ENCODE data around the gene ATRNL1. TPM values are rescaled to one million over a fixed set of nuclear protein-coding genes. Genes with fewer than 3 reads are reported as not detected.

Gene ATRNL1
- total and polyA plus RNA-seq, 2 of the 8 experiments (the other 6 are each of a cell fraction or from before 2014, with no cell fraction given), result 5.1 to 17.6 TPM

- Histone ChIP-seq H4K8ac (ENCODE audit: extremely low read depth, insufficient read depth, low read length) (no peak overlapping the region), H3K18ac (ENCODE audit: extremely low read depth, low read length) (no peak overlapping the region), H2BK12ac (ENCODE audit: low read depth, low read length) (no peak overlapping the region), H3K79me1 (ENCODE audit: low read depth, low read length) (no peaks in the 10 kb centered on the region), H3K79me2 (ENCODE audit: control insufficient read depth in 1 of 2, insufficient read depth in 2 of 2, low read length in 2 of 2) (no peaks in the 10 kb centered on the region), H2AK5ac (ENCODE audit: low read depth, low read length) (no peak overlapping the region), H4K91ac (replicated peaks; ENCODE audit: insufficient read length, low read length) (no peak overlapping the region), H3K27ac (ENCODE audit: low read depth, low read length) (no peak overlapping the region), H2AFZ (ENCODE audit: low read length) (no peak overlapping the region), H3K4ac (replicated peaks; ENCODE audit: insufficient read length, low read depth, low read length) (no peak overlapping the region), H4K20me1 (replicated peaks in 1 of 2; ENCODE audit: control insufficient read depth in 1 of 2, insufficient read depth in 2 of 2, low read length in 2 of 2) (no peaks in the 10 kb centered on the region), H3K9me3 (ENCODE audit: insufficient read depth in 2 of 2, low read depth in 1 of 2, low read length in 1 of 2) (0 out of 4 replicates have a peak, but pooled peaks cover 0 to 1% of the 10 kb centered on the region in 2 experiments), H3K56ac (replicated peaks; ENCODE audit: insufficient read length, low read depth, low read length) (no peak overlapping the region), H3K14ac (ENCODE audit: insufficient read length) (no peak overlapping the region), H4K5ac (ENCODE audit: insufficient read length, low read depth, low read length) (no peak overlapping the region), H2BK5ac (ENCODE audit: low read depth, low read length) (no peak overlapping the region), H3K9ac (replicated peaks in 1 of 4; ENCODE audit: extremely low read depth in 1 of 4, low read depth in 3 of 4, low read length in 3 of 4) (no peak overlapping the region), H3K4me2 (ENCODE audit: insufficient read depth in 1 of 2, low read depth in 2 of 2, low read length in 2 of 2) (no peak overlapping the region), H3K27me3 (replicated peaks in 1 of 4; ENCODE audit: control insufficient read depth in 3 of 4, extremely low read depth in 1 of 4, insufficient read depth in 3 of 4, low read length in 3 of 4) (no peaks in the 10 kb centered on the region), H3K4me3 (ENCODE audit: extremely low read depth in 1 of 4, insufficient read depth in 2 of 4, low read depth in 3 of 4, low read length in 4 of 4) (no peak overlapping the region), H3K23me2 (ENCODE audit: low read depth, low read length) (no peaks in the 10 kb centered on the region), H2BK15ac (ENCODE audit: low read length) (no peak overlapping the region), H2BK120ac (replicated peaks; ENCODE audit: low read depth, low read length) (no peak overlapping the region), H3K23ac (ENCODE audit: insufficient read length) (no peak overlapping the region), H2BK20ac (ENCODE audit: low read length) (no peak overlapping the region), H3K36me3 (ENCODE audit: control insufficient read depth in 2 of 4, insufficient read depth in 4 of 4, low read length in 3 of 4) (no peaks in the 10 kb centered on the region), H3K4me1 (replicated peaks in 1 of 4; ENCODE audit: control insufficient read depth in 3 of 4, insufficient read depth in 4 of 4, low read length in 3 of 4) (no peaks in the 10 kb centered on the region)
- 100% methylated on average over 1 of the region's 1 CpG; no CpG with 5 or more reads in 1 of the 2 experiments for WGBS, 2 experiments (ENCODE audit: extremely low coverage in 1 of 2, insufficient coverage in 1 of 2, insufficient read length in 1 of 2, insufficient replicate concordance in 2 of 2, low coverage in 1 of 2, low lambda C conversion rate in 2 of 2, missing lambda C conversion rate in 1 of 2)
- DNase-seq (ENCODE audit: low read depth in 1 of 2, low spot score in 2 of 2) (no peak), FAIRE-seq (no peak)
- CTCF ChIA-PET (ENCODE audit: partially characterized antibody), result interaction anchor here (1.2 kb wide), 1 partner anchor 25 kb away, joined by 3 read pairs; no protein-coding TSS in a partner anchor
- POLR2A ChIA-PET (ENCODE audit: partially characterized antibody), result no interaction called here
- TF ChIP-seq CTBP2 (IDR thresholded peaks at IDR 0.05; ENCODE audit: borderline replicate concordance, insufficient read depth, insufficient read length, low read length) (no peak), JUND (IDR thresholded peaks at IDR 0.05; ENCODE audit: low read length) (no peak), CTCF (IDR thresholded peaks at IDR 0.05; ENCODE audit: control extremely low read depth in 1 of 3, insufficient read depth in 1 of 3, low read depth in 1 of 3, low read length in 3 of 3) (no peak), ZNF274 (IDR thresholded peaks at IDR 0.05; ENCODE audit: borderline replicate concordance, extremely low read depth, low read length) (no peak), CREB1 (IDR thresholded peaks at IDR 0.05) (no peak), GABPA (IDR thresholded peaks at IDR 0.05; ENCODE audit: borderline replicate concordance, insufficient read depth, low read length) (no peak), RXRA (IDR thresholded peaks at IDR 0.05; ENCODE audit: insufficient read depth, low read depth, low read length) (no peak), USF2 (IDR thresholded peaks at IDR 0.05; ENCODE audit: low read length) (no peak), KDM1A (IDR thresholded peaks at IDR 0.05; ENCODE audit: borderline replicate concordance, low read length) (no peak), GTF2F1 (IDR thresholded peaks at IDR 0.05; ENCODE audit: borderline replicate concordance, low read depth, low read length) (no peak), SP1 (IDR thresholded peaks at IDR 0.05; ENCODE audit: low read depth, low read length) (no peak)
These were observed 25.2 kb downstream of the ATRNL1 start for GRCh38 chr10:115118346-115118745.

Measured in H1 (cell line).